ENCODE data around the gene ABCC4. TPM values are rescaled to one million over a fixed set of nuclear protein-coding genes. Genes with fewer than 3 reads are reported as not detected.

ABCC4 gene
- total RNA-seq, 4 donors from 2014 or later = 5.1 to 51.2 (median 14.6) TPM

- DNase-seq (ENCODE audit: low spot score in 2 of 2) = no peak
- WGBS = 54% methylated on average over 2 of the region's 2 CpGs
- peaks cover 16% of the 10 kb centered on the region for H3K4me1 ChIP-seq
- TF ChIP-seq CTCF (IDR thresholded peaks at IDR 0.05) (no peak), POLR2AphosphoS5 (IDR thresholded peaks at IDR 0.05) (no peak), POLR2A (IDR thresholded peaks at IDR 0.05) (no peak), EP300 (IDR thresholded peaks at IDR 0.05) (no peak)
- H3K27ac ChIP-seq = no peak overlapping the region
- no peak overlapping the region for H3K4me3 ChIP-seq
- peaks cover 12% of the 10 kb centered on the region for H3K27me3 ChIP-seq
- no peaks in the 10 kb centered on the region for H3K9me3 ChIP-seq
- no peaks in the 10 kb centered on the region for H3K36me3 ChIP-seq
Observed at GRCh38 chr13:94999871-95000270, 301.4 kb downstream of the ABCC4 start.

DNA sequence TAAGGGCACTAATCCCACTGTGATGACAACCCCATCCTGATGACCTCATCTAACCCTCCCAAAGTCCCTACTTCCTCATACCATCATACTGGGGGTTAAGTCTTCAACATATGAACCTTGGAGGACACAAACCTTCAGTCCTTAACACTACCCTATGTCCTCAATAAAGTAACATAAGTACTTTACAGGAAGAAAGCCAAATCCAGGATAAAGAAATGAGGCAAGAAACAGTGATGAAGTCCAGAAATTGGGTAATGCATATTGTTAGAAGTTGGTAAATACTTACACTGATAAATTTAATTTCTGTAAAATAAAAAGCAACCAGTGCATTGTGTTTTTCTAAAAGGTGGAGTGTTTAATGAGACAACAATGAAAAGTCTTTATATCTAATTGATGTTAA lies 304.1 kb downstream of the ABCC4 start:
- Histone ChIP-seq H3K36me3 (no peaks in the 10 kb centered on the region), H3K27ac (no peak overlapping the region), H3K9me3 (no peaks in the 10 kb centered on the region), H3K4me1 (no peaks in the 10 kb centered on the region), H3K27me3 (peaks cover 2% of the 10 kb centered on the region), H3K4me3 (no peak overlapping the region)
- TF ChIP-seq EP300 (IDR thresholded peaks at IDR 0.05) (no peak), POLR2A (IDR thresholded peaks at IDR 0.05) (no peak), CTCF (IDR thresholded peaks at IDR 0.05) (no peak), POLR2AphosphoS5 (IDR thresholded peaks at IDR 0.05) (no peak)
- DNase-seq (ENCODE audit: low spot score in 2 of 2) = no peak

DNA sequence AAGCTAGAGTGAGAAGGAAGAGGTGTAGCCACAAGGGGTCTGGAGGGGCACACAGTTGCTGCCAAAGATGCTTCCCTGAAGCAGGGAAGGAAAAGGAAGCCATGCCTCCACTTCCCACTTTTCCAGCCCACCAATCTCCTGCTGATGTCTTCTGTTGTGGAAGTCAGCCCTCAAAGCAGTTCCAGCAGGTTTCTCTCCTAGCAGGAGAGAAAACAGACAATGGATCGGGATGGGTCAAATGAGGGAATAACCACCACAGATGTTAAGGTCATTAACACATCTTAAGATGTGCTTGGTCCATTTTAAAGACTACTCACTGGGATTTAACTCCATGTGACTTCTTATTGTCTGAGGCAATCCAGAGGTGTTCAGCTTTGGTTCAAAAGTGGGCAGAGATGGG lies 304.8 kb downstream of the ABCC4 start:
- TF ChIP-seq EP300 (IDR thresholded peaks at IDR 0.05) = no peak
- no peak for TF ChIP-seq CTCF (IDR thresholded peaks at IDR 0.05)
- TF ChIP-seq POLR2A (IDR thresholded peaks at IDR 0.05) = no peak
- no peak for TF ChIP-seq POLR2AphosphoS5 (IDR thresholded peaks at IDR 0.05)
- 85% methylated on average over 1 of the region's 1 CpG for WGBS
- no peak for DNase-seq (ENCODE audit: low spot score in 2 of 2)
- Histone ChIP-seq H3K27ac (no peak overlapping the region), H3K4me1 (no peaks in the 10 kb centered on the region), H3K9me3 (no peaks in the 10 kb centered on the region), H3K36me3 (no peaks in the 10 kb centered on the region), H3K27me3 (no peaks in the 10 kb centered on the region), H3K4me3 (no peak overlapping the region)

GRCh38 chr13:94994506-94994905 lies 306.7 kb downstream of the ABCC4 start:
- Histone ChIP-seq H3K4me1 (no peaks in the 10 kb centered on the region), H3K27ac (no peak overlapping the region), H3K4me3 (no peak overlapping the region), H3K9me3 (no peaks in the 10 kb centered on the region), H3K36me3 (no peaks in the 10 kb centered on the region), H3K27me3 (no peaks in the 10 kb centered on the region)
- 84% methylated on average over 3 of the region's 3 CpGs for WGBS
- DNase-seq (ENCODE audit: low spot score in 2 of 2) = no peak
- TF ChIP-seq EP300 (IDR thresholded peaks at IDR 0.05) (no peak), CTCF (IDR thresholded peaks at IDR 0.05) (no peak), POLR2A (IDR thresholded peaks at IDR 0.05) (no peak), POLR2AphosphoS5 (IDR thresholded peaks at IDR 0.05) (no peak)

GRCh38 chr13:94993616-94994015 lies 307.6 kb downstream of the ABCC4 start:
- no peaks in the 10 kb centered on the region for H3K9me3 ChIP-seq
- no peak for DNase-seq (ENCODE audit: low spot score in 2 of 2)
- H3K27ac ChIP-seq = no peak overlapping the region
- no peaks in the 10 kb centered on the region for H3K4me1 ChIP-seq
- H3K36me3 ChIP-seq = no peaks in the 10 kb centered on the region
- H3K4me3 ChIP-seq = no peak overlapping the region
- no peaks in the 10 kb centered on the region for H3K27me3 ChIP-seq
- TF ChIP-seq EP300 (IDR thresholded peaks at IDR 0.05) (no peak), POLR2AphosphoS5 (IDR thresholded peaks at IDR 0.05) (no peak), POLR2A (IDR thresholded peaks at IDR 0.05) (no peak), CTCF (IDR thresholded peaks at IDR 0.05) (no peak)
- WGBS = 75% methylated on average over 3 of the region's 3 CpGs

Measured in suprapubic skin (tissue), 4 donors.